ENCODE results near the gene PSEN1.

Gene PSEN1

DNA sequence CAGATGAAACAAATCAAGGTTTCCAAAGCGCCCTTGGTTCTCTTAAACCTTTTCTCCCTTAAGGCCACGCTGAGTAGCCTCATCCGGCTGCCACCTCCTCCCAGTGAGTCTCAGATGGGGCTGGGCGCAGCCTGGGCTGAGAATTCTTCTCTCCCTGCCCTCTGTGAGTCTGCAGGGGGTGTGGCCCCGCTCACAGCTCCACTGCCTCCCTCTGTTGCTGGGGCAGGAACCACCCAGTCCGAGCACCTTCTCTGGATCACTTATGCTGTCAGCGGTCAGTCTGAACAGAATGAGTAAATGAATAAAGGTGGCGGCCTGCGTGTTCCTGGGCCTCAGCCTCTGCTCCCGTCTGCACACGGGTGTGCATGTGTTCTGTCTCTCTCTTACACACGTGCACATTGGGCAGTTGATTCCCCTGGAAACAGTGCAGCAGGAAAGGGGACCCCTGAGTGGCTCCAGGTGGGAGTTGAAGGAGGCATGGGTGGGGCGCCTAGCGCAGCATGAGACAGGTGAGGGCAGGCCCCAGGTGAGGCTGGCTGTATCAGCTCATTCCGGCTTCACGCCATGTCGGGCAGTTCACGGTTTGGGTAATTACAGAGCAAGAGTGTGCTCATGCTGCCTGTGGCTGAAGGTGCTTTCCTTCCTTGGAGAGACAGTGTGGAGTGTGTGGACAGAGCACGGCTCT lies 105.3 kb downstream of the PSEN1 start:
- no peak for DNase-seq

- no peak for DNase-seq
Measured at GRCh38 chr14:73242357-73242901, 106.1 kb downstream of the PSEN1 start.

- no peak for DNase-seq
Measured at GRCh38 chr14:73243341-73243740, 107.0 kb downstream of the PSEN1 start.

DNA sequence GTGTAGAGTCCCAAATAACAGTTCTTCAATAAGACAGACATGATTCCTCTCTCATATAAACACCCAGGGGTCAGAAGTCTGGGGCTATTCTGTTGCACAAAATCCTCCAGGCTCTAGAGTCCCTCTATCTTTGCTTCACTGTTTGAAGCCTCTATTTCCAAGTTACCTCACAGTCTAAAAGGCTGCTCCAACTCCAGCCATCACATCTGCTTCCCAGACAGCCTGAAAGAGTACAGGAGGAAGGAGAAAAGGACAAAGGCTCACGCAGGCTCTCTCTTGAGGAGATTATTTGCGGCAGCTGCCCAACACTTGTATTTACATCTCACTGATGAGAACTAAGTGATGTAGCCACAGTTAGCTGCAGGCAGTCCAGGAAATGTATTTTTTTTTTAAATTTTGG lies 107.4 kb downstream of the PSEN1 start:
- no peak for DNase-seq

- no peak for DNase-seq
Measured at GRCh38 chr14:73244541-73245290, 108.4 kb downstream of the PSEN1 start.

DNA sequence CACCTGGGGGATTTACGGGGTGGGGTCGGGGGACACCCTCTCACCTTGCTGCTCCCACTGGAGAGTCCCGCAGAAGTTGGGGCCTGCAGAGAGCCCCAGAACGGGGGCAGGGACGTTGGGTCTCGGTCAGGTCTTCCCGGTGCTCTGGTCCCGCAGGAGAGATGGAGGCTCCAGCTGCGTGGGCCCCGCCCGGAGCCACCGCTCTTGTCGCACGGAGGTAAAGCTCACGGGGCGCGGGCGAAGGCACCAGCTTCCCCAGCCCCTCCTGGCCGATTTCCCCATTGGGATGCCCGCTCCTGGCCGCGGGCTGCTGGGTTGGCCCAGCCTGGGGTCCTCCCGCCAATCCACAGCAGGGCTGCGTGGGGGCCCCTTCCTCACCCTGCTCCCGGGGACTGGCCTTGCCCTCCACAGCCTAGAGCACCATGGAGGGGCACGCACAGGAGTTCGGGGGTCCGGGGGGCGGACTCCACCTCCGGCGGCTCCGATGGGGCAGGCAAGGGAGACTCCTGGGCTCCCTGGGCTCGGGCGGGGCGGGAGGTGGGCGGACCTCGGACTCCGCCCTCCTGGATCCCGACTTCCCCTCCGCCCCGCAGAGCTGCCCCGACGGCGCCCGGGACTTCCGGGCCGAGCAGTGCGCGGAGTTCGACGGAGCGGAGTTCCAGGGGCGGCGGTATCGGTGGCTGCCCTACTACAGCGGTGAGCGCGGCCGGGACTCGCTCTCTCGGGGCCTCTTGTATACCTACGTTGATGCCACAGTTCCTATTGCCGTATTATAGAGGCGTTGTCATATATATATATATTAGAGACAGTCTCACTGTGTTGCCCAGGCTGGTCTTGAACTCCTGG lies 109.4 kb downstream of the PSEN1 start:
- peak in 3 of 5 donors; percentile 16 to 46 (median 25) for DNase-seq

GRCh38 chr14:73246387-73247150 lies 110.3 kb downstream of the PSEN1 start:
- no peak for DNase-seq

GRCh38 chr14:73248108-73248868 lies 112.0 kb downstream of the PSEN1 start:
- DNase-seq, result no peak

GRCh38 chr14:73249108-73249507 lies 112.8 kb downstream of the PSEN1 start:
- no peak for DNase-seq

DNA sequence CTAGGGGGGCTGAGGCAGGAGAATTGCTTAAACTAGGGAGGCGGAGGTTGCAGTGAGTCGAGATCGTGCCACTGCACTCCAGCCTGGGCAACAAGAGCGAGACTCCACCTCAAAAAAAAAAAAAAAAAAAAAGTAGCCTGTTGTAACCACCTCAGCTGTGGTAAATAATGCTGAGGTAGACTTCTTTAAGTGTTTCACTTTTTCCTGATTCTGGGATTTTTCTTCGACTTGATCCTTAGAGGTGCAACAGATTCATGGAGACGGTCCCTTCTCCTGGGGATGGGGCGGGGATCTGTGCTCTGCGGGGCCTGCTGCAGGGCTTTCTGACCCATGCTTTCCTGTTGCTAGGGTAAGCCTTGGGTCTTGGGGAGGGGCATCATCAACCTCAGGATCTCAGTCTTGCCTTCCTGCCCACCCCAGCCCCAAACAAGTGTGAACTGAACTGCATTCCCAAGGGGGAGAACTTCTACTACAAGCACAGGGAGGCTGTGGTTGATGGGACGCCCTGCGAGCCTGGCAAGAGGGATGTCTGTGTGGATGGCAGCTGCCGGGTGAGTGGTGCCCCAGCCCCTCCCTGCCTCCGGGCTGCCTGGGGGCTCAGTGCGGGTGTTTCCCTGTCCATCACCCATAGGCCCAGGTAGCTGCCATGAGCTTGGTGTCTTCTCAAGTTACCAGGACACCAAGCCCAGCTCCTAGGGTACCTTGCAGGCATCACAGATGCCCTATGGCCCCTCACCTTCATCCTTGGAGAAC lies 113.4 kb downstream of the PSEN1 start:
- no peak for DNase-seq

- DNase-seq, result no peak
Measured at GRCh38 chr14:73250317-73250713, 114.0 kb downstream of the PSEN1 start.

- DNase-seq, result no peak
Measured at GRCh38 chr14:73250781-73251500, 114.6 kb downstream of the PSEN1 start.

DNA sequence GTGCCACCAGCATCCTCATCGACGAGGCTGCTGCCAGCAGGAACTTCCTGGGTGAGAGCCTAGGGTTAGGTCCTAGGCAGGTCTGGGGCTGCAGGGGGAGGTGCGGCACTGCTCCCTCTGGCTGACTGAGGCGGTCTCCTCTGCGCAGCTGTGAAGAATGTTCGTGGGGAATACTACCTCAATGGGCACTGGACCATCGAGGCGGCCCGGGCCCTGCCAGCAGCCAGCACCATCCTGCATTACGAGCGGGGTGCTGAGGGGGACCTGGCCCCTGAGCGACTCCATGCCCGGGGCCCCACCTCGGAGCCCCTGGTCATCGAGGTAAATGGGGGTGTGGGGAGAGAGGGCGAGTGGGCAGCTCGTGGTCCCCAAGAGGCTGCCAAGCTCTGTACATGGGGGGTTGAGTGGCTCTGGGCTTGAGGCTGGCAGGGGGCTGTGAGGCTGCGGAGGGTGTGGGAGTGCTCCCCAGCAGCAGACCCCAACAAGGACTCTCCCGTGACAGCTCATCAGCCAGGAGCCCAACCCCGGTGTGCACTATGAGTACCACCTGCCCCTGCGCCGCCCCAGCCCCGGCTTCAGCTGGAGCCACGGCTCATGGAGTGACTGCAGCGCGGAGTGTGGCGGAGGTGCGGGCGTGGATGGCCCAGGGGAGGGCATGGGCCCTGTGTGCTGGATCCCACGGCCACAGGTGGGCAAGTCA lies 115.4 kb downstream of the PSEN1 start:
- DNase-seq, result no peak

DNA sequence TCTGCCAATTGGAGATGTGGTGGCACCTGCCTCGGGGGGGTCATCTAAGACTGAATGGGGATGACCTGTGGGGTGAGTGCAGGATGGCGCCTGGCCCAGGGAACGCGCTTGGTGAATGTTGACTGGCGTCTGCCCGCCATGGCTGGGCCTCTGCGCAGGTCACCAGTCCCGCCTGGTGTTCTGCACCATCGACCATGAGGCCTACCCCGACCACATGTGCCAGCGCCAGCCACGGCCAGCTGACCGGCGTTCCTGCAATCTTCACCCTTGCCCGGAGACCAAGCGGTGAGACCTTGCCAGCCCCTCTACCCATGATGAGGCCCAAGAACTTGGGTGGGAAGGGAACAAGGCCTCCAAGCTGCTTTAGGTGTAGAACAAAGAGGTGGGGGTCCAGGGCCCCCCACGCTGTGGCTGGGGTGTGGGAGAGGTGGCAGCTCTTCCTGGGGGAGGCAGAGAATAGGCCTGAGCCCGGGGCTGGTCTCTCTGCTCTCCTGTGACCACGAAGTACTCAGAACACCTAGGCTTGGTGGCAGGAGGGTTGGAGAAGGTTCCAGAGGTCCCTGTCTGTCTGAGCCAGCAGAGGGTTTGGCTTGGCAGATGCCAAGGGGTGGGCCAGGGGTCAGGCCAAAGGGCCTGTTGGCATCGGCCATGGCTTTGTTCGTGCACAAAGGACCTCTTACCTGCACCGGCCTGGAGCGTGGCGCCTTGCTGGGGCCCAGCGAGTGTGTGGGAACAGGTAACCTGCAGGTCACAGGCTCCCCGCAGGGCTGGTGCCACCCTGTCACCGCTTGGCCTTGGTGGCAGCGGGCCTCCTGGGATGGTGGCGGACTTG lies 116.4 kb downstream of the PSEN1 start:
- no peak for DNase-seq

DNA sequence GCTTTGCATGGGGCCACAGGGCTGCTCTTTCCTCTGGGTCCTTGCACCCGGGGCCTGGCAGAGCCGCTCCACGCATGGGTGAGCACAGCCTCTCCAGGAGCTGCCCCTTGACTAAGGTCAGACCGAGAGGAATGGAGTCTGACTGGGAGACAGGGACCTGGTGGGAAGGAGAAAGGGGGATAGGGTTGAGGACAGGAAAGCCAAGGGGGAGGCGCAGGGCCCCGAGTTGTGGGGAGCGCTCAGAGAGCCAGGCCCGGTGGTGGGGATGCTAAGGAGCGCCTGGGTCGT lies 117.0 kb downstream of the PSEN1 start:
- DNase-seq, result no peak

DNA sequence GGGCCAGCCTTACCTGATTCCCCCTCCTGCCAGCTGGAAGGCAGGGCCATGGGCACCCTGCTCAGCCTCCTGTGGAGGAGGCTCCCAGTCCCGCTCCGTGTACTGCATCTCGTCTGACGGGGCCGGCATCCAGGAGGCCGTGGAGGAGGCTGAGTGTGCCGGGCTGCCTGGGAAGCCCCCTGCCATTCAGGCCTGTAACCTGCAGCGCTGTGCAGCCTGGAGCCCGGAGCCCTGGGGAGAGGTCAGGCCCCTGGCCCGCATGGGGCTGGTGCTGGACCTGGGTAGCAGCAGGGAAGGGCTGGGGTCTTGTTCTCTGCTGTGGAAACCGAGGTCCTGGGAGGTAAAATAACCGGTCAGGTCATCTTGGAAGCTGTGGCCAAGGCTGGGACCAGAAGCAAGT lies 117.4 kb downstream of the PSEN1 start:
- DNase-seq, result no peak

DNA sequence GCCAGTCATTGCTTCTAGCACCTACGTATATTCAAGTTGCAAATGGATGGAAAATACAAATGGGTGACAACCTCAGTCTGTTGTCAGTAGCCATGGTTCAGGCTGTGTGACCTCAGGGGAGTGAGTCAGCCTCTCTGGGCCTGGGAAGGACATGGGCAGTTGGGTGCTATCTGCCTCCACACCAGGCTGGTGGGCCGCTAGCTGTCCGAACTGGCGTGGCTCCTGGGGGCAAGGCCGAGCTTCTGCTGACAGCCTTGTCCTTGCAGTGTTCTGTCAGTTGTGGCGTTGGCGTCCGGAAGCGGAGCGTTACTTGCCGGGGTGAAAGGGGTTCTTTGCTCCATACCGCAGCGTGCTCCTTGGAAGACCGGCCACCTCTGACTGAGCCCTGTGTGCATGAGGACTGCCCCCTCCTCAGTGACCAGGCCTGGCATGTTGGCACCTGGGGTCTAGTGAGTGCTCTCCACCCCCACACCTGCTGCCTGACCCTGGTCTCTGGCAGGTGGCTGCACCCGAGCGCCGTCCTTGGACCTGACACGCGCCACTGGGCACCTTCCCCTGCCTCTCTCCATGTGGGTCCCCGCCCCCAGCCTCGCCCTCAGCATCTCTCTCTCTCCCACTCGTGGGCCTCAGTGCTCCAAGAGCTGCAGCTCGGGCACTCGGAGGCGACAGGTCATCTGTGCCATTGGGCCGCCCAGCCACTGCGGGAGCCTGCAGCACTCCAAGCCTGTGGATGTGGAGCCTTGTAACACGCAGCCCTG lies 118.1 kb downstream of the PSEN1 start:
- no peak for DNase-seq

DNA sequence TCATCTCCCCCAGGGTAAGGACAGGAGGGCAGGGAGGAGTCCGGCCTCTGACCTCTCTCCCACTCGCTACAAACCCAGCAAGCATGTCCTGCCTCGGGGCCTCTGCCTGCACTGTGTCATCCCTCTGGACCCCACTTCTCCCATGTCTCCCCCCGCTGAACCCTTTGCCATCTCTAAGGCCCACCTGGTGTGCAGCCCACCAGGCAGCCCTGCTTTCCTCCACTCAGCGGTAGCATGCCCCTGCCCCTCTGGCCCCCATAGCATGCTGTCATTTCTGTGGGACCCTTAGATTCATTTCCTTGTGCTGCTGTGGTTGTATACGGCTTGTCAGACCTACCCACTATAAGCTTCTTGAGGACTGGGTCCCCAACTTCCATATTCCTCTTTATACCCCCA lies 118.7 kb downstream of the PSEN1 start:
- DNase-seq, result no peak

Data from T-helper 1 cell (primary cell).